HFF-Myc (cell line): ENCODE data around the gene THADA.

Experiments
- DNase-seq: peaks from one replicate; pipeline ENCODE4 v3.0.0-alpha.2; 2011; ENCODE audit warnings: low read depth; ENCODE audit errors: extremely low read depth
- H3K4me3 ChIP-seq: replicated peaks from 2 replicates; pipeline ENCODE4 v1.5.1; 2011; ENCODE audit warnings: low read depth, mild to moderate bottlenecking, control low read depth, low read length
- CTCF ChIP-seq: IDR thresholded peaks from 2 replicates; pipeline ENCODE4 v1.5.1; 2012; ENCODE audit warnings: mild to moderate bottlenecking, low read depth, low read length, control low read depth; ENCODE audit errors: missing control alignments

THADA gene

DNA sequence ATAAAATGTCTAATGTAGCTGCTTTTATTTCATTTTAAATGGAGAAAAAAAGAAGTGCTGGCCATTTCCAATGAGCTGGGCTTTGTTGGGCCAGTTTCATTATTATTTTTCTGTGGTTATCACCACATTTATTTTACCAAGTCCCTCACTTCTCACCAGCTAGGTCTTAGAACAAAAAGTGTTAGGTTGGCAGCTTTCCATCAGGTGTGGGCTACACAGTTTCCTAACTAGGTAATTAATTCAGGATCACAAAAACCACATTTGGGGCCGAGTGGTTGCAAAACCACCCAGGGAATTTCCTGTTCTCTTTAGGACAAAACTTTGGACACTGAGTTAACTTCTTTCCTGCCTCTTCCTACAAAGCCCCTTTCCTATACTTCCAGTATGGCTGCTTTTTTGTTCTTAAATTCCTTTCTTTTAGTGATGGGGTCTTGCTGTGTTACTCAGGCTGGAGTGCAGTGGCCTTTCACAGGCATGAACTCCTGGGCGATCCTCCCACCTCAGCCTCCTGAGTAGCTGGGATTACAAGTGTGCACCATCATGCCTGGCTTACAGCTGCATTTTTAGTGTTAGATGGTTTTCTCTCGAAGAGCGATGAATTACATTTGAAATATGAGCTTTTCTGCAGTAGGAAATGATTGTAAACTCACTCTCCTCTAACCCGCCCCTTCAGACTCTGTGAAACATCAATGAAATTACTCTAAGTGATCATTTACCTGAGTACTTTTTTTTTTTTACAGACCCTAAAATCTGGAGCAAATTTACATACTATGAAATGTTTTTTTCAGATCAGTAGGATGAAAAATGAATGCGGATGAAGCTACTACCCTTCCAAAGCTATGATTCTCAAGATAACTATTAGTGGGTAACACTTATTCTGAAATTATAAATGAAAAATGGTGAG lies 366.8 kb downstream of the THADA start:
- H3K4me3 ChIP-seq = no peak overlapping the region
- no peak for DNase-seq
- no peak for TF ChIP-seq CTCF

GRCh38 chr2:43228321-43228751 lies 367.5 kb downstream of the THADA start:
- peak overlapping the region; percentile 74 for H3K4me3 ChIP-seq
- TF ChIP-seq CTCF = no peak
- no peak for DNase-seq

GRCh38 chr2:43227830-43228281 lies 368.0 kb downstream of the THADA start:
- DNase-seq = no peak
- no peak for TF ChIP-seq CTCF
- H3K4me3 ChIP-seq = peak overlapping the region; percentile 74

DNA sequence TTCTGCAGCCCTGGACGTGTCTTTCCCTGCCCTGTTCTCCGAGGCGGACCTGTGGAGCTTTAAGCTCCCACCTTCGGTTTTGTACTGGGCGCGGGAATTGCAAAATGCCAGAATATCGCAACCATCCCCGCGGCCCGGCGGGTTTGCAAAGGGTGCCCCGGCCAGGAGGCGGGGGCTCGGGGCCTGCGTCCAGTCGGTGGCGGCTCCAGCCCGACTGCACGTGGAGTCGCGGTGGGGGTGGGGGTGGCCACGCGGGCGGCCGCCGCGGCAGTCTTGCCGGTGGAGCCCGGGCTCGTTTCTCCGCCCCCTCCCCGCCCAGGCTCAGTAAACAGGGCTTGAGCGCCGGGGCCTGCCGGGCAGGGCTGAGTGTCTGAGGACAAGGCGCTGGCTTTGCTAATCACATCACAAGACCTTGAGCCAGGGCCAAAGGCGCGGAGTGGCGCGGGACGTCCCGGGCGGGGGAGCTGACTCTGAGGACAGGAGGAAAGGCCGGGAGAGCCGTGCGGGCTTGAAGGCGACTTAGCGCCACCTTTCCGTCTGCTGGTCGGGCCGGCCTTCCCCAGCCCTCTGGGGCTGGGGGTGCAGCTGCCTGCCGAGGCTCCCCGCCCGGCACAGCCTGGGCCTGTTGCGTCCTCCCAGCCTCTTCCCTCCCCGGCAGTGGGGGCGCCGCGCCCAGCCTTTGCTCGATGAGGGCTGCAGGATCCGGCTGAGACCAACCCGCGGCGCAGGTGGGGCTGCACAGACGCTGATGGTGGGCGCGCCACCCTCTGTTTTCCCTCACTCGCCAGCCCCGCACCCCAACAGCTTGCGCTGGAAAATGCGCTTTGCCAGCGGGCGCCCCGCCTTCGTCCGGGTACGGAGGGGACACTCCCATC lies 368.6 kb downstream of the THADA start:
- DNase-seq = no peak
- peak overlapping the region; percentile 74 for H3K4me3 ChIP-seq
- TF ChIP-seq CTCF = peak; percentile 19

DNA sequence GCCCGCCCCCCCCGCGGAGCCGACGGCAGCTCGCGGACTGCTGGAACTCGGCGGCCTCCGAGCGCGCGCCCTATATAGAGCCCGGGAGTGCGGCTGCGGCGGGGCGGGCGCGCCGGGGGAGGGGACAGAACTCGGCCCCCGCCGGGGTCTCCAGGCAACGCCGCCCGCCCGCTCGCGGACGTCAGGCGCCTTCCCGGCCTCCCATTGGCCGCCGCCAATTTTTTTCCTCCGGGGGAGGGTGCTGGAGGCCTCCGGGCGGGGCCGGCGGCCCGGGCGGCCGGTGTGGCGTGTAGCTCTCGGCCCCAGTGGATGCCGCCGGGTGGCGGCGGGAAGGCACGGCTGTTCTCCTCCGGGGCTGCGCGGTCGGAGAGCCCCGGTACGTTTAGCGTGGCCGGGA lies 369.3 kb downstream of the THADA start, which contains the start of gene ZFP36L2:
Gene ZFP36L2 (minus strand): TSS at position 49 of the 397 bp plus-strand sequence. CDS start 291 bp downstream, outside the sequence.
- peak; percentile 69 for DNase-seq
- TF ChIP-seq CTCF = no peak
- peak within 1 kb of the TSS; percentile 74 for H3K4me3 ChIP-seq

DNA sequence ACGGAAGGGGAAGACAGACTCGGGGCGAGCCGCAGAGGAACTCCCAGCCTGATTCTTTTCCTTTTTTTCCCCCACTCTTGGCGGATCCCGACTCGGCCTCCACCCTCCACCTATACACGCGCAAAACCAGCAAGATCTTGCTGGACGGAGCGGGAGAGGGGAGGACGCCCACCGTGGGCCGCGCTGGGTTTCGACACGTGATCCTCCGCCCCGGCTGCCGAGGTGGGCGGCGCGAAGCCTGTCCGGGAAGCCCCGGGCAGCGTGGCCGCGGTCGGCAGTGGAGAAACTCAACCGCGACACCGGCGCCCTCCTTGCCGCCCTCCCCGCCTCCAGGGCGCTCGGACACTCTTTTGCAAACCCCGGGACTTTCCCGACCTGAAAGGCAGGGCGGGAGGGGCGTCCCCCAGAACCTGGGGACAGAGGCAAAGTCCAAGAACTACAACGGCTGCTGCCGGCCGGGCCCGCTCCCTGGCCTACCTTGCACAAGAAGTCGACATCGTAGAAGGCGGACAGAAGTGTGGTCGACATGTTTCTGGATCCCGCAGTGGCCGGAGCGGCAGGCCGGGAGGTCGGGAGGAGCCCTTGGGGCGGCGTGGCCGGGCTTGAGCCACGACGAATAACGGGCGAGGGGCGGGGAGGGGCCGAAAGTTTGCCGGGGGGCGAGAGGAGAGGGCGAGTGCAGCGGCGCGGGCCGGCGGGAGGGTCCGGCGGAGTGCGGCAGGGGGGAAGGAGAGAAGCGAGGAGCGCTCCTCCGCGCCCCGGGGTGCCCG lies 369.9 kb downstream of the THADA start:
- H3K4me3 ChIP-seq = peak overlapping the region; percentile 74
- TF ChIP-seq CTCF = no peak
- DNase-seq = no peak
